GM19099 (cell line): ENCODE data around the gene MFSD2A.

ENCODE experiments used
- POLR2A ChIP-seq: IDR thresholded peaks from 3 replicates; pipeline ENCODE4 v1.6.1; 2011; ENCODE audit warnings: low read depth; ENCODE audit not compliant: insufficient read length; ENCODE audit errors: extremely low read depth

The MFSD2A gene

GRCh38 chr1:39954870-39955546 is at the start of gene MFSD2A:
Gene MFSD2A, plus strand, starts transcription at chr1:39955145. Its CDS starts 148 bp downstream, at chr1:39955293.
- peak; percentile 80 for TF ChIP-seq POLR2A

DNA sequence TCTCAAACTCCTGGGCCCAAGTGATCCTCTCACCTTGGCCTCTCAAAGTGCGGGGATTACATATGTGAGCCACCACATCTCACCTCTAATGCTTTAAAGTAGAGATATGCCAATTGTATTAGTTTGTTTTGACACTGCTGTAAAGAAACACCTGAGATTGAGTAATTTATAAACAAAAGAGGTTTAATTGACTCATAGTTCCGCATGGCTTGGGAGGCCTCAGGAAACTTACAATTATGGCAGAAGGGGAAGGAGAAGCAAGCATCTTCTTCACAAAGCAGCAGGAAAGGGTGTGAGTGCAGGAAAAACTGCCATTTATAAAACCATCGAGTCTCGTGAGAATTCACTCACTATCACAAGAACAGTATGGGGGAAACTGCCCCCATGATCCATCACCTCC is 49.8 kb upstream of the MFSD2A start:
- no peak for TF ChIP-seq POLR2A

DNA sequence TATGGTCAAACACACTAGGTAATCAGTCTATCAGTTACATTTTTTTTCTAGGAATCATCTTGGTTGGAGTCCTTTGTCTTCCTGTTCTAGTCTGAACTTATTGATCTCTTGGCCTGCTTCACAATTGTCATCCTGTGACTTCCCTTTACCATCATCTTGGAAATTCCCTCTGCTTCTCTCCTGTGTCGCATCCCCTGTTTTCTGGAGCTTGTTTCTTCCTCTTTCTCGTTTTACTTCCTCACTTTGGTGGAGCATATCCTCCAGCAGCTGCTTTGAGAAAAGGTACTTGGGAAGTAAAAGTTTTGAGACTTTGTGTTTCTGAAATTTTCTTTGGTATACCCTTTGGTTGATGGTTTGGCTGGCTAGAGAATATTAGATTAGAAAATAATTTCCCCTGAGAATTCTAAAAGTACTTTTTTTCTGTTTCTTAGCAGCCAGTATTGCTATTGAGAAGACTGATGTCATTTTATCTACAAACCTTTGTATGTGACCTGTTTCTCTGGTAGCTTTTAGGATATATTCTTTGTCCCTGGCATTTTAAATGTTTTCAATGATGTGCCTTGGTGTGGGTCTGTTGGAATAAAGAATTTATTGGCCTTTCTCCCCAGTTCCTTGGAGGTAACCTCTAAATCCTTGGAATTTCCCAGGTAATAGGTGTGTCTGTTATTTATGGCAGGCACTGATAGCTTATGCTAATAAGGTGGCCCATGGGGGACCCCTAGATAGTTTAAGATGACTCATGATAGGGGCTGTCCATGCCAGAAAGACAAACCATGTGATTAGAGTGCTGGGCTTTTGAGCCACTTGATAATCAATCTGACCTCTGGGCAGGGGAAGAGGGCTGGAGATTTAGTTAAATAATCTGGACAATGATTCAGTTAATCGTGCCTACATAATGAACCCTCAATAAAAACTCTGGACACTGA is 47.2 kb upstream of the MFSD2A start:
- no peak for TF ChIP-seq POLR2A

DNA sequence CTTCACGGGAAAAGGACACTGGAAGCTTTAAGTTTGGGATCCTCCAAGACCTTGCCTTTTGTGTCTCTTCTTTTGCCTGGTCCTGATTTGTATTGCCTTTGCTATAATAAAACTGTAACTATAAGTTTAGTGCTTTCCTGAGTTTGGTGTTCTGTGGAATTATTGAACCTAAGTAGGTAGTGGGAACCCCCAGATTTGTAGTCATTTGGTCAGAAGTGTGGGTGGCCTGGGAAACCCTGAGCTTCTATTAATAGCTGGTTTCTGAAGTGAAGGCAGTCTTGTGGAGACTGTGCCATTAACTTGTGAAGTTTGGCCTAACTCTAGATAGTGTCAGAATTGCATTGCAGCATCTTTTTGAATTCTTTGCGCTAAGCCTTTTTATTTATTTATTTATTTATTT is 46.4 kb upstream of the MFSD2A start:
- TF ChIP-seq POLR2A, result no peak

GRCh38 chr1:39910263-39910662 is 44.7 kb upstream of the MFSD2A start:
- no peak for TF ChIP-seq POLR2A

DNA sequence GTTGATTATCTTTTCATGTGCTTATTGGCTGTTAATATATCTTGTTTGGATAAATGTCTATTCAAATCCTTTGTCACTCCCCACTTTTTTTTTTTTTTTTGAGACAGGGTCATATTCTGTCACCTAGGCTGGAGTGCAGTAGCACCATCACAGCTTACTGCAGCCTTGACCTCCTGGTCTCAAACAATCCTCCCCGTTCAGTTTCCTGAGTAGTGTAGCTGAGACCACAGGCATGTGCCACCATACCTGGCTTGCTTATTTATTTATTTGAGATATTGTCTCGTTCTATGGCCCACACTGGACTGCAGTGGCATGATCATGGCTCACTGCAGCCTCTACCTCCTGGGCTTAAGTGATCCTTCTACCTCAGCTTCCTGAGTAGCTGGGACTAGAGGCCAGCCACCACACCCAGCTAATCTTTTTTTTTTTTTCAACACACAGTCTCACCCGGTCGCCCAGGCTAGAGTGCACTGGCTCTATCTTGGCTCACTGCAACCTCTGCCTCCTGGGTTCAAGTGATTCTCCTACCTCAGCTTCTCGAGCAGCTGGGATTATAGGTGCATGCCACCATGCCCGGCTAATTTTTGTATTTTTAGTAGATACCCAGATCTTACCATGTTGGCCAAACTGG is 39.3 kb upstream of the MFSD2A start:
- TF ChIP-seq POLR2A, result no peak

DNA sequence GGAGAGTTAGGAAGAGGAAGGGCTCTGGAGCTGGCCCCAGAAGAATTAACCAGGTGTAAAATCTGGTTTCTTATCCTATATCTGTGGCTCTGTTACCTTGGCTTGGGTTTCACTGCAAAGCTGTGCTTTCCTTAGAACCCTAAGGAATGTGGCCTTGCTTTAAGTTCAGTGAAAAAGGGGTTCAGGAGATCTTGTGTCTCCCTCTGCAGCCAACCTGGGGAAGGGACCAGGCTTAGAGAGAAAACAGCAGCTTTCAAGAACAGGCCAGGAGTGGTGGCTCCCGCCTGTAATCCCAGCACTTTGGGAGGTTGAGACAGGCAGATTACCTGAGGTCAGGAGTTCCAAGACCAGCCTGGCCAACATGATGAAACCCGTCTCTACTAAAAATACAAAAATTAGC is 37.1 kb upstream of the MFSD2A start:
- TF ChIP-seq POLR2A, result no peak

DNA sequence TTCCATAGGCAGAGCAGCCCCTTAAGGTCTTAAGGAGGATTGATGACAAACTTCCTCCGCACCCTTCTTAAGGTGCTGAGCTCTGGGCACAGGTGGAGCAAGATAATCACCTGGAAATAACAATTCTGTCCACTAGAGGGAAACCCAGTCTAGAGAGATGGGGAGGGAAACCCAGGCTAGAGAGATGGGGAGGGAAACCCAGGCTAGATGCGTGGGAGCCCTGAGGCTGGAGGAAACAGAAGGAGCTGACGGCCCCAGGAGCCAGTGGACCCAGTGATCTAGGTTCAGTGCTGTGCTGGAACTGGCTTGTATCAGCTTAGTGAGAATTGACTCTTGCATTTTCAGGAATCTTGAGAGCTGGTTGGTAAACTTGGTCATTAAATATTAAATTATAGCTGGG is 35.4 kb upstream of the MFSD2A start:
- no peak for TF ChIP-seq POLR2A

GRCh38 chr1:39922251-39922688 is 32.7 kb upstream of the MFSD2A start:
- no peak for TF ChIP-seq POLR2A

DNA sequence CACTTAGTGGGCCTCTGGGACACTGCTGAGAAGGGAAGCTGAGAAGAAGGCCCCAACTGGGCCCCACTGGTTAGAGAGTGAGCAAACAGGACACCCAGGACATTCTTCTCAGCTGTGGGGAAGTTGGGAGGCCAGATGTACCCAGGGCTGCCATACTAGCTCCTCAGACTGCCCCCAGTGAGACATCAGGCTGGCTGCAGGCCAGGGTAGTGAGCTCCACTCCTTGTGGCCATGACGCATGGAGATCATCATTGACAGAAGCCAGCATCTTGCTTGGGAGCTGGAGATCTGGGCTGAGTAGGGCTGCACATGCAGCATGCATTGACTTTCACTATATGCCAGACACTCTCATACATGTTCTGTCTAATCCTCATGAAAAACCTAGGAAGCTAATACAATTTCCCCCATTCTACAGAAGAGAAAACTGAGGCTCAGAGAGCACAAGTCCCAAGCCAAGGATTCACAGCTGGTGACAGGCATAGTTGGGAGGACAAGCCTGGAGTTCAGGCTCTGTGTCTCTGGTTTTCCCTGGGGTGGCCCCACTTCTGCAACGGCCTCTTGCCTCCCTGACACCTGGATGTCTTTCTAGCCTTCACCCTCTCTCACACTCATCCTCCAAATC is 29.1 kb upstream of the MFSD2A start:
- no peak for TF ChIP-seq POLR2A

DNA sequence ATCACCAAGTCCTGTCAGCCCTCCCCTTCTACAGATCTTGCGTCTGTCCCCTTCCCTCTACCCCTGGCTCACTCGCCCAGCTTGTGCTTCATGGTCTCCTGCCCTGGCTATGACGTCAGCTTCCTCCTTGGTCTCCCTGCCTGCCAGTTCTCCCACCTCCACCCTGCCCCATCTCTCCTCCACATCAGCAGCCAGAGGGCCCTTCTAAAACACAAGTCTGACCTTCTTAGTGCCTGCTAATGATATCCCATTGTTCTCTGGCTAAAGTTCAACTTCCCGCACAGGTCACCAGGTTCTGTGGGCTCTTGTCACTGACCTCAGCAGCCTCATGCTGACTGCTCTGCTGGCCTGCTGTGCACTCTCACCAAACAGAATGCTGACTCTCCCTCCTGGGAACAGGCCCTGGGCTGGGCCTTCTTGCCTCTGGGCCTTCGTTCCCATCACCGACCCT is 28.6 kb upstream of the MFSD2A start:
- no peak for TF ChIP-seq POLR2A

DNA sequence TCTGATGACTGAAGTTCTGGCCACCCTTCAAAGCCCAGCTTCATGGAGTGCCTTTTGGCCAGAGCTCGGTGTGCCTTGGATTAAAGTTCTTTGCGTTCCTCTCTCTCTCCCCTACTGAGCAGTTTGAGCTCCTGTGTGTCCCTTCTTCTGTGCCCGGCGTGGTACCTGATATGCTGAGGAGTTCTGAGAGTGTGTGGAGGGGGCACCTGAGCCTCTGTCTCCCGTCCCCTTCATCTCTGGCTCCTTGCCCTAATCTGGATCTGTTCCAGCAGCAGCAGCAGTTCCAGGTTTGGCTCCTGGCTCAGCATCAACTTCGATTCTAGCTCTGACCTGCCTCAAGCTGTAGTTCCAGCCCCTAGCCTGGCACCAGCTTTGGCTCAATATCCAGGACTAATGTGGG is 28.1 kb upstream of the MFSD2A start:
- TF ChIP-seq POLR2A, result no peak

DNA sequence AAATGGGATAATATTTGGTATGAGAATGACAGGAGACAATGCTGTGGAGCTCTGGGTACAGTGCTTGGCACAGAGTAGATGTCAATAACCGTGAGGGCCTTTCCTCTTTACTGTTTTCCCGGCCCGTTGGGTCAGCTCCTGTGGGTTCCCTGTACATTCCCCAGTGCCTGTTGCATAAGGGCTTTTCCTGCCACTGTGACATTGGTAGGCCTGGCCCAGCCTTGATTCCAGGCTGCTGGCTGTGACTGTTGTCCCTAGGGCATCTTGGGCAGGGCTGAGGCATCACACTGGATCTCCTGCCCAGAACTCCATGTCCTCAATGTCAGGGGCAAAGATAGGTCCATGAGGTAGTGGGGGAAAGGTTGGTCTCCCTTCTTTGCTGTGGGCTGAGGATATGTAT is 27.4 kb upstream of the MFSD2A start:
- TF ChIP-seq POLR2A, result no peak

- no peak for TF ChIP-seq POLR2A
These were observed 25.9 kb upstream of the MFSD2A start for GRCh38 chr1:39928809-39929587.
